SK-N-SH (cell line): ENCODE results near the gene GRM5.
"Not testable (repeated sequence)": the region's sequence is repeated elsewhere in the genome, so short reads cannot be mapped to it uniquely, and the experiment has no call there.

Experiments used
- EP300 ChIP-seq, 2 experiments: IDR thresholded peaks; 2 replicates each; pipeline versions ENCODE4 v1.4.0 to v1.6.1; 2012; ENCODE audit warnings: borderline replicate concordance in 1 of 2, low read depth in 1 of 2, low read length in 1 of 2
- YY1 ChIP-seq: IDR thresholded peaks from 2 replicates; pipeline ENCODE4 v1.4.0; 2012; ENCODE audit warnings: low read depth, mild to moderate bottlenecking

DNA sequence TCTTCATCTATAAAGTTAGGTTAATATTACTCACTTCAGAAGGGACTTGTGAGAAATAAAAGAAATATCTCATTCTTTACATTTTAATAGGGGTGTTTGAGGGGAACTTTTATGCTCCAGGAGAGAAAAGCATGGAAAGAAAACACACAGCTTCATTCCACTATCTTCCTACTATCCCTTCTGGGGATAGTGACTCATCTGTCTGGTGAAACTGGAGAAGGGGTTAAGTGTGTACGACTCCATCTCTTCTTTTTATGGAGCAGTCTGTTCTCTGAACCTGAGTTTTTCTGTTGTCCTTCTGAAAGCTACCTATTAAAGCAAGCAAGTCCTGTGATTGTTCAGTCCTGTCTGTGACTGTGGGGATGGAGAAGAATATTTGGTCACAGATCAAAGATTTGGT is 227.6 kb downstream of the GRM5 start:
- not testable (repeated sequence) for TF ChIP-seq YY1; EP300 (IDR thresholded peaks at IDR 0.05; ENCODE audit: borderline replicate concordance in 1 of 2, low read depth in 1 of 2, low read length in 1 of 2)
